GM10266 (cell line): ENCODE data around the gene LPAR1.
"Not testable (repeated sequence)": the region's sequence is repeated elsewhere in the genome, so short reads cannot be mapped to it uniquely, and the experiment has no call there.

Experiments
- DNase-seq: peaks from one replicate; pipeline ENCODE4 v3.0.0; 2012; ENCODE audit errors: extremely low spot score
- CTCF ChIP-seq: IDR thresholded peaks from 2 replicates; pipeline ENCODE4 v1.5.1; 2012; ENCODE audit warnings: mild to moderate bottlenecking, low read depth; ENCODE audit not compliant: control insufficient read depth, insufficient read depth; ENCODE audit errors: missing control alignments

The LPAR1 gene

GRCh38 chr9:110864011-110864410 is 174.3 kb downstream of the LPAR1 start:
- DNase-seq = no peak
- no peak for TF ChIP-seq CTCF

- not testable (repeated sequence) for DNase-seq
These were observed 176.7 kb downstream of the LPAR1 start for GRCh38 chr9:110861370-110862110.

- DNase-seq = no peak
- TF ChIP-seq CTCF = no peak
These were observed 181.5 kb downstream of the LPAR1 start for GRCh38 chr9:110856772-110857171.

- no peak for DNase-seq
These were observed 187.7 kb downstream of the LPAR1 start for GRCh38 chr9:110850401-110851135.

GRCh38 chr9:110847671-110848070 is 190.6 kb downstream of the LPAR1 start:
- DNase-seq = no peak
- TF ChIP-seq CTCF = no peak

More at GRCh38 chr9:110850401-110851135, 187.7 kb downstream of the LPAR1 start:
- no peak for TF ChIP-seq CTCF

- TF ChIP-seq CTCF = no peak
- no peak for DNase-seq
These were observed 192.1 kb downstream of the LPAR1 start for GRCh38 chr9:110846215-110846614.

GRCh38 chr9:110844121-110844520 is 194.1 kb downstream of the LPAR1 start:
- TF ChIP-seq CTCF = no peak
- no peak for DNase-seq
